ENCODE results near the gene XYLT2. TPM values are rescaled to one million over a fixed set of nuclear protein-coding genes. Genes with fewer than 3 reads are reported as not detected.

XYLT2 gene
- total and polyA plus RNA-seq, 9 of the 15 experiments (the other 6 are each of a cell fraction or from before 2014, with no cell fraction given), result 0.63 to 9.1 (median 4.3) TPM

DNA sequence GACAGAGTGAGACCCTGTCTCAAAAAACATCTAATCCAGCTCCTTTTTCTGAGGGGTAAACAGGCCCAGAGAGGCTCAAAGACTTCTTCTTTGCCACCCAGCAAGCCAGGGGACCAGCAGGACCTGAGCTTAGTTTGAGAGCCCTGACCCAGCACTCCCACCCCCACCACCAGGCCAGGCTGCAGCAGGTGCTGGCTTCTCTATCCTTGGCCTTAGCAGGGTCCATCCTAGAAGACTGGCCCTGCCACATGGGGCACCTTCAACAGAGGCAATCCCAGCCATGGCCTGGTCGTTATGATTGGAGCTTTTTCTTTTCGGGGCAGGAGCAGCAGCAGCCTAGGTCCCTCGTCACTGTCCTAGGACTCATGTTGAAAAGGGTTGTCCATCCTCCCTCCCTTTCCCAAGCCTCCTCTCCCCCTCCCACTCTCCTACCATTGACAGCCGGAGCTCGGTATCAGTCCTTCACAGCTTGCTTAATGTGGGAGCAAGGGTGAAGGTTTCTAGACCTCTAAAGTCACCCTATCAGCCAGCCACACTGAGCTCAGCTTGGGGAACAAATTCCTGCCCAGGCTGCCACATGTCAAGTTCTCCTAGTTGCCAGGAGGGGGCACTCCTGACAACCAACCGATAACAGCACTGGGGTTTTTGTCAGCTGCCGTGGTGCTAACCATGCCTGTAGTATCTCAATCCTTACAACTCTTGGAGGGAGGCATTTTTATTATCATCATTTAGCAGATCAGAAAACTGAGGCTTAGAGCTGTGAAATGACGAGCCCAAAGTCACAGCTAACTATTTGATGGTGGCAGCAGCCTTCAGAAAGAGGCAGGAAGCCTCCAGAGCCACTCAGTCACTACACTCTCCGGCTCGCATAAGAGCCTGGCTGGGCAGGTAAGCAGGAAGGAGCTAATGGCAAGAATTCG is 15.9 kb downstream of the XYLT2 start (continued):
- TF ChIP-seq CBFB (CRISPR knock-in tag; IDR thresholded peaks at IDR 0.05), result no peak
- peak in 1 of 2 experiments; percentile 52; a peak in 2 of 4 replicates for TF ChIP-seq FOXK2 (conservative IDR thresholded peaks at IDR 0.05 in 1 of 2, IDR thresholded peaks at IDR 0.05 in 1 of 2; ENCODE audit: low read depth in 2 of 2)
- peak; percentile 20 for TF ChIP-seq ZFP36 (IDR thresholded peaks at IDR 0.05; ENCODE audit: low read depth, low read length, partially characterized antibody)
- TF ChIP-seq STAT5A (IDR thresholded peaks at IDR 0.05; ENCODE audit: borderline replicate concordance, low read length), result peak; percentile 63; the same call in 1 of the 2 replicates
- TF ChIP-seq, protein P1, sequence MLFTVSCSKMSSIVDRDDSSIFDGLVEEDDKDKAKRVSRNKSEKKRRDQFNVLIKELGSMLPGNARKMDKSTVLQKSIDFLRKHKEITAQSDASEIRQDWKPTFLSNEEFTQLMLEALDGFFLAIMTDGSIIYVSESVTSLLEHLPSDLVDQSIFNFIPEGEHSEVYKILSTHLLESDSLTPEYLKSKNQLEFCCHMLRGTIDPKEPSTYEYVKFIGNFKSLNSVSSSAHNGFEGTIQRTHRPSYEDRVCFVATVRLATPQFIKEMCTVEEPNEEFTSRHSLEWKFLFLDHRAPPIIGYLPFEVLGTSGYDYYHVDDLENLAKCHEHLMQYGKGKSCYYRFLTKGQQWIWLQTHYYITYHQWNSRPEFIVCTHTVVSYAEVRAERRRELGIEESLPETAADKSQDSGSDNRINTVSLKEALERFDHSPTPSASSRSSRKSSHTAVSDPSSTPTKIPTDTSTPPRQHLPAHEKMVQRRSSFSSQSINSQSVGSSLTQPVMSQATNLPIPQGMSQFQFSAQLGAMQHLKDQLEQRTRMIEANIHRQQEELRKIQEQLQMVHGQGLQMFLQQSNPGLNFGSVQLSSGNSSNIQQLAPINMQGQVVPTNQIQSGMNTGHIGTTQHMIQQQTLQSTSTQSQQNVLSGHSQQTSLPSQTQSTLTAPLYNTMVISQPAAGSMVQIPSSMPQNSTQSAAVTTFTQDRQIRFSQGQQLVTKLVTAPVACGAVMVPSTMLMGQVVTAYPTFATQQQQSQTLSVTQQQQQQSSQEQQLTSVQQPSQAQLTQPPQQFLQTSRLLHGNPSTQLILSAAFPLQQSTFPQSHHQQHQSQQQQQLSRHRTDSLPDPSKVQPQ (CRISPR knock-in tag; IDR thresholded peaks at IDR 0.05; ENCODE audit: borderline replicate concordance), result no peak
- TF ChIP-seq, protein P2, sequence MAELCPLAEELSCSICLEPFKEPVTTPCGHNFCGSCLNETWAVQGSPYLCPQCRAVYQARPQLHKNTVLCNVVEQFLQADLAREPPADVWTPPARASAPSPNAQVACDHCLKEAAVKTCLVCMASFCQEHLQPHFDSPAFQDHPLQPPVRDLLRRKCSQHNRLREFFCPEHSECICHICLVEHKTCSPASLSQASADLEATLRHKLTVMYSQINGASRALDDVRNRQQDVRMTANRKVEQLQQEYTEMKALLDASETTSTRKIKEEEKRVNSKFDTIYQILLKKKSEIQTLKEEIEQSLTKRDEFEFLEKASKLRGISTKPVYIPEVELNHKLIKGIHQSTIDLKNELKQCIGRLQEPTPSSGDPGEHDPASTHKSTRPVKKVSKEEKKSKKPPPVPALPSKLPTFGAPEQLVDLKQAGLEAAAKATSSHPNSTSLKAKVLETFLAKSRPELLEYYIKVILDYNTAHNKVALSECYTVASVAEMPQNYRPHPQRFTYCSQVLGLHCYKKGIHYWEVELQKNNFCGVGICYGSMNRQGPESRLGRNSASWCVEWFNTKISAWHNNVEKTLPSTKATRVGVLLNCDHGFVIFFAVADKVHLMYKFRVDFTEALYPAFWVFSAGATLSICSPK (IDR thresholded peaks at IDR 0.05; ENCODE audit: borderline replicate concordance), result no peak
- TF ChIP-seq SIN3A (IDR thresholded peaks at IDR 0.05; ENCODE audit: borderline replicate concordance in 2 of 2, control insufficient read depth in 1 of 2, low read depth in 2 of 2, low read length in 2 of 2), result no peak
- TF ChIP-seq RUNX1 (IDR thresholded peaks at IDR 0.05; ENCODE audit: low read depth), result no peak
- peak; percentile 85 for TF ChIP-seq KLF16 (IDR thresholded peaks at IDR 0.05)
- TF ChIP-seq, protein P3, sequence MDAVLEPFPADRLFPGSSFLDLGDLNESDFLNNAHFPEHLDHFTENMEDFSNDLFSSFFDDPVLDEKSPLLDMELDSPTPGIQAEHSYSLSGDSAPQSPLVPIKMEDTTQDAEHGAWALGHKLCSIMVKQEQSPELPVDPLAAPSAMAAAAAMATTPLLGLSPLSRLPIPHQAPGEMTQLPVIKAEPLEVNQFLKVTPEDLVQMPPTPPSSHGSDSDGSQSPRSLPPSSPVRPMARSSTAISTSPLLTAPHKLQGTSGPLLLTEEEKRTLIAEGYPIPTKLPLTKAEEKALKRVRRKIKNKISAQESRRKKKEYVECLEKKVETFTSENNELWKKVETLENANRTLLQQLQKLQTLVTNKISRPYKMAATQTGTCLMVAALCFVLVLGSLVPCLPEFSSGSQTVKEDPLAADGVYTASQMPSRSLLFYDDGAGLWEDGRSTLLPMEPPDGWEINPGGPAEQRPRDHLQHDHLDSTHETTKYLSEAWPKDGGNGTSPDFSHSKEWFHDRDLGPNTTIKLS (IDR thresholded peaks at IDR 0.05; ENCODE audit: borderline replicate concordance, low read depth), result peak; percentile 94
- no peak for TF ChIP-seq ZNF212 (CRISPR knock-in tag; IDR thresholded peaks at IDR 0.05)
- no peak for TF ChIP-seq HEY1 (CRISPR knock-in tag; IDR thresholded peaks at IDR 0.05; ENCODE audit: borderline replicate concordance)
- no peak for TF ChIP-seq ZNF324 (CRISPR knock-in tag; IDR thresholded peaks at IDR 0.05)
- TF ChIP-seq HDAC1 (IDR thresholded peaks at IDR 0.05), result peak in 1 of 2 experiments; percentile 86; a peak in 2 of 4 replicates
- no peak for TF ChIP-seq ZNF12 (CRISPR knock-in tag; IDR thresholded peaks at IDR 0.05)
- peak; percentile 59 for TF ChIP-seq ESRRA (IDR thresholded peaks at IDR 0.05; ENCODE audit: borderline replicate concordance, low read depth)
- TF ChIP-seq ZBED1 (IDR thresholded peaks at IDR 0.05), result no peak
- no peak for TF ChIP-seq MCM5 (IDR thresholded peaks at IDR 0.05; ENCODE audit: low read depth)
- peak; percentile 89; the same call in 1 of the 2 replicates for TF ChIP-seq HDAC2 (IDR thresholded peaks at IDR 0.05)
- TF ChIP-seq CREM (IDR thresholded peaks at IDR 0.05; ENCODE audit: low read depth), result peak; percentile 65
- no peak for TF ChIP-seq RBM15 (IDR thresholded peaks at IDR 0.05; ENCODE audit: insufficient read depth, low read length)
- TF ChIP-seq FOXM1 (IDR thresholded peaks at IDR 0.05; ENCODE audit: low read depth), result peak; percentile 77
- TF ChIP-seq FOXM1 (CRISPR knock-in tag; IDR thresholded peaks at IDR 0.05; ENCODE audit: low read depth), result no peak

Measured in K562 (cell line).